GM23338 (cell line): Measurements from ENCODE around the gene YWHAH. TPM values are rescaled to one million over a fixed set of nuclear protein-coding genes. Genes with fewer than 3 reads are reported as not detected.

ENCODE experiments used
- ATAC-seq: fragments of 200-7000 bp; cut with Tn5 transposase; 3 replicates; pipeline ENCODE4 v1.9.1; 2020
- DNase-seq: peaks from one replicate; pipeline ENCODE4 v3.0.0-alpha.2; 2015; ENCODE audit warnings: low spot score
- H2AFZ ChIP-seq: fragments of 200-600 bp; sonication (generic); 2 replicates; pipeline ENCODE4 v1.8.0; 2016; ENCODE audit warnings: antibody characterized with exemption, mild to moderate bottlenecking, moderate library complexity
- H3F3A ChIP-seq: fragments of 200-600 bp; sonication (generic); replicated peaks from 2 replicates; pipeline ENCODE4 v1.8.0; 2017; ENCODE audit warnings: antibody characterized with exemption, mixed run types, low read depth
- H3K27ac ChIP-seq: fragments of 200-600 bp; sonication (generic); 2 replicates; pipeline ENCODE4 v1.6.1; 2016; ENCODE audit warnings: low read depth
- H3K27me3 ChIP-seq: fragments of 200-600 bp; sonication (generic); 2 replicates; pipeline ENCODE4 v1.8.0; 2016; ENCODE audit warnings: mild to moderate bottlenecking, mixed run types, moderate library complexity; ENCODE audit not compliant: insufficient read depth
- H3K36me3 ChIP-seq: fragments of 200-600 bp; sonication (generic); 2 replicates; pipeline ENCODE4 v1.8.0; 2016; ENCODE audit warnings: mild to moderate bottlenecking; ENCODE audit not compliant: insufficient read depth
- H3K4me1 ChIP-seq: fragments of 200-600 bp; sonication (generic); 2 replicates; pipeline ENCODE4 v1.8.0; 2016; ENCODE audit warnings: mild to moderate bottlenecking, moderate library complexity; ENCODE audit not compliant: insufficient read depth
- H3K4me2 ChIP-seq: fragments of 200-600 bp; sonication (generic); 2 replicates; pipeline ENCODE4 v1.7.1; 2017; ENCODE audit warnings: mixed run types
- H3K4me3 ChIP-seq: fragments of 200-600 bp; sonication (generic); 2 replicates; pipeline ENCODE4 v1.6.1; 2016; ENCODE audit warnings: mixed run types
- H3K79me2 ChIP-seq: fragments of 200-600 bp; sonication (generic); replicated peaks from 2 replicates; pipeline ENCODE4 v1.8.0; 2017; ENCODE audit warnings: mild to moderate bottlenecking; ENCODE audit not compliant: insufficient read depth
- H3K9me2 ChIP-seq: fragments of 200-600 bp; sonication (generic); 2 replicates; pipeline ENCODE4 v1.8.0; 2017; ENCODE audit not compliant: insufficient read depth
- H4K20me1 ChIP-seq: fragments of 200-600 bp; sonication (generic); replicated peaks from 2 replicates; pipeline ENCODE4 v1.8.0; 2017; ENCODE audit warnings: mild to moderate bottlenecking; ENCODE audit not compliant: insufficient read depth
- H3K27ac Mint-ChIP-seq: 2 replicates; pipeline ENCODE4 v1.8.0; 2020; ENCODE audit warnings: inconsistent platforms, mild to moderate bottlenecking, moderate library complexity, mixed read lengths
- H3K27me3 Mint-ChIP-seq: 3 replicates; pipeline ENCODE4 v1.8.0; 2022; ENCODE audit warnings: low read depth, mild to moderate bottlenecking, moderate library complexity, mixed read lengths, inconsistent platforms; ENCODE audit not compliant: insufficient read depth, poor library complexity
- H3K36me3 Mint-ChIP-seq: 3 replicates; pipeline ENCODE4 v1.8.0; 2021; ENCODE audit warnings: low read depth, mild to moderate bottlenecking, inconsistent platforms, moderate library complexity, mixed read lengths
- H3K4me1 Mint-ChIP-seq: 3 replicates; pipeline ENCODE4 v1.8.0; 2020; ENCODE audit warnings: mild to moderate bottlenecking, inconsistent platforms, mixed read lengths
- H3K4me3 Mint-ChIP-seq: 3 replicates; pipeline ENCODE4 v1.8.0; 2021; ENCODE audit warnings: moderate library complexity, mild to moderate bottlenecking, inconsistent platforms, mixed read lengths
- H3K9me3 Mint-ChIP-seq: 3 replicates; pipeline ENCODE4 v1.8.0; 2020; ENCODE audit warnings: moderate library complexity, mild to moderate bottlenecking, inconsistent platforms, mixed read lengths
- CREB1 ChIP-seq: fragments of 250-450 bp; sonication (Bioruptor Pico); IDR thresholded peaks from 2 replicates; pipeline ENCODE4 v1.5.0; 2020; ENCODE audit warnings: low read depth, mild to moderate bottlenecking, moderate library complexity
- CTCF ChIP-seq, 2 experiments: fragments of 200-600 bp in 1 of 2; sonication (generic) in 1 of 2; conservative IDR thresholded peaks; 2 replicates each; pipeline versions ENCODE4 v1.5.1 to v1.6.1; 2016 to 2017; ENCODE audit warnings: antibody characterized with exemption in 2 of 2, low read depth in 2 of 2, mild to moderate bottlenecking in 2 of 2, moderate library complexity in 1 of 2
- ETS1 ChIP-seq: IDR thresholded peaks from 2 replicates; pipeline ENCODE4 v1.6.1; 2016; ENCODE audit warnings: antibody characterized with exemption
- EZH2 ChIP-seq: fragments of 200-600 bp; sonication (generic); IDR thresholded peaks from one replicate; pipeline ENCODE4 v1.8.0; 2017; ENCODE audit warnings: antibody characterized with exemption, mild to moderate bottlenecking, low read depth; ENCODE audit not compliant: unreplicated experiment
- EZH2phosphoT487 ChIP-seq: fragments of 200-600 bp; sonication (generic); IDR thresholded peaks from one replicate; pipeline ENCODE4 v1.8.1; 2018; ENCODE audit warnings: antibody characterized with exemption; ENCODE audit not compliant: unreplicated experiment
- JUNB ChIP-seq: IDR thresholded peaks from one replicate; pipeline ENCODE4 v1.6.1; 2016; ENCODE audit warnings: antibody characterized with exemption; ENCODE audit not compliant: unreplicated experiment
- NANOG ChIP-seq: IDR thresholded peaks from 2 replicates; pipeline ENCODE4 v1.6.1; 2016; ENCODE audit warnings: antibody characterized with exemption, borderline replicate concordance
- POLR2AphosphoS5 ChIP-seq: IDR thresholded peaks from 2 replicates; pipeline ENCODE4 v1.6.1; 2016; ENCODE audit warnings: antibody characterized with exemption, low read depth
- ZNF331 ChIP-seq: fragments of 250-450 bp; sonication (Bioruptor Pico); IDR thresholded peaks from 2 replicates; pipeline ENCODE4 v1.5.0; 2020; ENCODE audit warnings: low read depth, mild to moderate bottlenecking, moderate library complexity
- ZNF462 ChIP-seq: fragments of 250-450 bp; sonication (Bioruptor Pico); IDR thresholded peaks from 2 replicates; pipeline ENCODE4 v1.5.0; 2020; ENCODE audit warnings: mild to moderate bottlenecking, moderate library complexity
- polyA plus RNA-seq: library from polyadenylated mRNA; unstranded; fragments of >200 nt; fragmentation: Nextera tagmentation; extraction: Ambion mirVana; gene quantifications from 2 replicates; pipeline ENCODE4 v1.2.1, GENCODE V29; 2016
- total RNA-seq: library from RNA; depleted of rRNA; stranded (reverse); fragments of >200 nt; shearing (Covaris generic); gene quantifications from 2 replicates; pipeline ENCODE4 v1.2.3, GENCODE V29; 2014
- TF ChIP-seq, protein P1 (sequence below): IDR thresholded peaks from one replicate; pipeline ENCODE4 v1.6.1; 2018; ENCODE audit warnings: antibody characterized with exemption; ENCODE audit not compliant: unreplicated experiment

The YWHAH gene
- total and polyA plus RNA-seq, 2 experiments from 2014 or later: 277 to 283 TPM

DNA sequence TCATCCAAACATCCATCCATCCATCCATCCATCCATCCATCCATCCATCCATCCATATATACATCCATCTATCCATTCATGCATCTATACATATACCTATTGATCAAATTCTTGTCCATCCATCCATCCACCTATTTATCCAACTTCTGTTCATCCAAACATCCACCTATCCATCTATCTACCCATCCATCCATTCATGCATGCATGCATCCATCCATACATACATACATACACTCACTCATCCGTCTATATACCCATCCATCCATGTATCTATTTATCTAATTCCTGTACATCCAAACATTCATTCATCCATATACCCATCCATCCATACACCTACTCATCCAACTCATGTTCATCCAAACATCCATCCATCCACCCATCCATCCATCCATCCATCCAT lies 19.3 kb upstream of the YWHAH start:
- Mint-ChIP-seq H3K9me3 (no peaks in the 10 kb centered on the region), H3K36me3 (no peaks in the 10 kb centered on the region), H3K4me1 (no peaks in the 10 kb centered on the region), H3K27ac (no peak overlapping the region), H3K27me3 (peaks cover 3% of the 10 kb centered on the region), H3K4me3 (no peak overlapping the region)
- 0 out of 2 replicates have a peak, but pooled peaks cover 5% of the 10 kb centered on the region for H3K9me2 ChIP-seq
- H4K20me1 ChIP-seq: no peaks in the 10 kb centered on the region
- TF ChIP-seq ETS1 (no peak), EZH2 (no peak), EZH2phosphoT487 (no peak), CREB1 (CRISPR knock-in tag) (no peak), ZNF331 (no peak), POLR2AphosphoS5 (no peak), ZNF462 (CRISPR knock-in tag) (no peak), CTCF (conservative IDR thresholded peaks at IDR 0.05; ENCODE audit: low read depth in 2 of 2) (no peak), JUNB (no peak), NANOG (no peak)
- TF ChIP-seq, protein P1, sequence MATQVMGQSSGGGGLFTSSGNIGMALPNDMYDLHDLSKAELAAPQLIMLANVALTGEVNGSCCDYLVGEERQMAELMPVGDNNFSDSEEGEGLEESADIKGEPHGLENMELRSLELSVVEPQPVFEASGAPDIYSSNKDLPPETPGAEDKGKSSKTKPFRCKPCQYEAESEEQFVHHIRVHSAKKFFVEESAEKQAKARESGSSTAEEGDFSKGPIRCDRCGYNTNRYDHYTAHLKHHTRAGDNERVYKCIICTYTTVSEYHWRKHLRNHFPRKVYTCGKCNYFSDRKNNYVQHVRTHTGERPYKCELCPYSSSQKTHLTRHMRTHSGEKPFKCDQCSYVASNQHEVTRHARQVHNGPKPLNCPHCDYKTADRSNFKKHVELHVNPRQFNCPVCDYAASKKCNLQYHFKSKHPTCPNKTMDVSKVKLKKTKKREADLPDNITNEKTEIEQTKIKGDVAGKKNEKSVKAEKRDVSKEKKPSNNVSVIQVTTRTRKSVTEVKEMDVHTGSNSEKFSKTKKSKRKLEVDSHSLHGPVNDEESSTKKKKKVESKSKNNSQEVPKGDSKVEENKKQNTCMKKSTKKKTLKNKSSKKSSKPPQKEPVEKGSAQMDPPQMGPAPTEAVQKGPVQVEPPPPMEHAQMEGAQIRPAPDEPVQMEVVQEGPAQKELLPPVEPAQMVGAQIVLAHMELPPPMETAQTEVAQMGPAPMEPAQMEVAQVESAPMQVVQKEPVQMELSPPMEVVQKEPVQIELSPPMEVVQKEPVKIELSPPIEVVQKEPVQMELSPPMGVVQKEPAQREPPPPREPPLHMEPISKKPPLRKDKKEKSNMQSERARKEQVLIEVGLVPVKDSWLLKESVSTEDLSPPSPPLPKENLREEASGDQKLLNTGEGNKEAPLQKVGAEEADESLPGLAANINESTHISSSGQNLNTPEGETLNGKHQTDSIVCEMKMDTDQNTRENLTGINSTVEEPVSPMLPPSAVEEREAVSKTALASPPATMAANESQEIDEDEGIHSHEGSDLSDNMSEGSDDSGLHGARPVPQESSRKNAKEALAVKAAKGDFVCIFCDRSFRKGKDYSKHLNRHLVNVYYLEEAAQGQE: no peak
- H3F3A ChIP-seq: no peaks in the 10 kb centered on the region
- H3K4me3 ChIP-seq: no peak overlapping the region
- no peaks in the 10 kb centered on the region for H3K36me3 ChIP-seq
- H3K27ac ChIP-seq: no peak overlapping the region
- DNase-seq (no peak), ATAC-seq (no peak)
- no peak overlapping the region for H3K4me2 ChIP-seq
- H2AFZ ChIP-seq: no peak overlapping the region
- no peaks in the 10 kb centered on the region for H3K79me2 ChIP-seq
- H3K4me1 ChIP-seq: peaks cover 4% of the 10 kb centered on the region
- no peaks in the 10 kb centered on the region for H3K27me3 ChIP-seq
